GM20431 (cell line): Measurements from ENCODE around the gene PRAME.
"Not testable (repeated sequence)": the region's sequence is repeated elsewhere in the genome, so short reads cannot be mapped to it uniquely, and the experiment has no call there.

Experiments
- in situ Hi-C: fragments of 300-500 bp; cut with MseI, MboI; formaldehyde crosslinking; loops from one replicate; pipeline ENCODE4 v1.15.0; 2020; ENCODE audit warnings: low sequenced_read_pairs; ENCODE audit not compliant: unreplicated experiment

Gene PRAME

DNA sequence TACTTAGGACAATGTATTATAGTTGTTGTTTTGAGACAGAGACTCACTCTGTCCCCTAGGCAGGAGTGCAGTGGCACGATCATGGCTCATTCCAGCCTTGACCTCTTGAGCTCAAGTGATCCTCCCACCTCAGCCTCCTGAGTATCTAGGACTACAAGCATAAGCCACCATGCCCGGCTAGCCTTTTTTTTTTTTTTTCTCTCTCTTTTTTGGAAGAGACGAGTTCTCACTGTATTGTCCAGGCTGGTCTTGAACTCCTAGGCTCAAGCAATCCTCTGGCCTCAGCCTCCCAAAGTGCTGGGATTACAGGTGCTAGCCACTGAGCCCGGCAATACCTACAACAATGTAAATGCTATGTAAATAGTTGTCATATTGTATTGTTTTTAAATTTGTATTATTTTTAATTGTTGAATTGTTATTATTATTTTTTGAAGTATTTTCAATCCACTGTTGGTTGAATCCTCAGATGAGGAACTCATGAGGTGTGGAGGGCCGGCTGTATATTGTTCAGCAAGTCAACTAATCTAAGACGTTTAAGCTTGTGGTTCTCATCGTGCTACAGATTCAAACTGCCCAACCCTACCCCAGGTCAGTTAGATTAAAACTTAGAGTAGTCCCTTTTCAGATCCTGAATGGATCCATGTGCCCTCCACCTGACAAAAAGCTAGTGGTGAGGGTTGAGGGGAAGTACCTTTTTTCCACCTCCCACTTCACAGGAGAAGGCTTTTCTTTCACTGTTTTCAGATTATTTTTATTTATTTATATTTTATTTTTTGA is 27.1 kb downstream of the PRAME start:
- in situ Hi-C loops, result no loop called here

DNA sequence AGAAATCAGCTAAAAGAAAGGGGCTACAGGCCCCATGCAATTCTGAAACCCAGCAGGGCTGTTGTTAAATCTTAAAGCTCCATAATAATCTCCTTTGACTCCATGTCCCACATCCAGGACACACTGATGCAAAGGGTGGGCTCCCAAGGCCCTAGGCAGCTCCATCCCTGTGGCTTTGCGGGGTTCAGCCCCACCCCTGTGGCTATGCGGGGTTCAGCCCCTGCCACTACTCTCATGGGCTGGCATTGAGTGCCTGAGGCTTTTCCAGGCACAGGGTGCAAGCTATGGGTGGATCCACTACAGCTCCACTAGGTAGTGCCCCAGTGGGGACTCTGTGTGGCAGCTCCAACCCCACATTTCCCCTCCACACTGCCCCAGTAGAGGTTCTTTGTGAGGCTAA is 30.3 kb downstream of the PRAME start:
- in situ Hi-C loops, result no loop called here

DNA sequence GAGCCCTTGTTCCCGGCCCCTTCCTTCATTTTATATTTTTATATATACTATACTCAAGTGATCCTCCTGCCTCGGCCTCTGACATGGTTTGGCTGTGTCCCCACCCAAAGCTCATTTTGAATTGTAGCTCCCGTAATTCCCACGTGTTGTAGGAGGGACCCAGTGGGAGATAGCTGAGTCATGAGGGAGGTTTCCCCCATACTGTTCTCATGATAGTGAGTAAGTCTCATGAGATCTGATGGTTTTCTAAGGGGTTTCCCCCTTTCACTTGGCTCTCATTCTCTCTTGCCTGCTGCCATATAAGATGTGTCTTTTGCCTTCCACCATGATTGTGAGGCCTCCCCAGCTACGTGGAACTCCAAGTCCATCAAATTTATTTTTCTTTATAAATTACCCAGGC is 31.8 kb downstream of the PRAME start:
- in situ Hi-C loops, result no loop called here

DNA sequence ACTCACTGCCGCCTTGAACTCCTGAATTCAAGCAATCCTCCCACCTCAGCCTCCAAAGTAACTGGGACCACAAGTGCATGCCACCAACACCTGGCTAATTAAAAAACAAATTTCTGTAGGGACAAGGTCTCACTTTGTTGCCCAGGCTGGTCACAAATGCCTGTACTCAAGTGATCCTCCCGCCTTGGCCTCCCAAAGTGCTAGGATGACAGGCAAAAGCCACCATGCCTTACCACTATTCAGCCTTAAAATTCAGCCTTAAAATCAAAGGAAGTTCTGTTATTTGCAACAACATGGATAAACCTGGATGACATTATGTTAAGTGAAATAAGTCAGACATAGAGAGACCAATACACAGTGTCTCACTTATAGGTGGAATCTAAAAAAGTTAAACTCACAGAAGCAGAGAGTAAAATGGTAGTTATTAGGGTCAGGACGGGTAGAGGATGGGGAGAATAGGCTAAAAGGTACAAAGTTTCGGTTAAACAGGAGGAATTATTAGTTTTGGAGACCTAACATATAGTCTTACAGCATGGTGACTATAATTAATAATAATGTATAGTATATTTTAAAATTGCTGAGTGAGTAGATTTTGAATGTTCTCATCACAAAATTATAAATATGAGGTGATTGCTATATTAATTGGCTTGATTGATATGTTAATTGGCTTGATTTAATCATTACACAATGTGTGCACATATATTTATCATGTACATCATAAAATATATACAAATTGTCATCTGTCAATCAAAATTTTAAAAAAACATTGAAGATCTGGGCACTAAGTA is 32.7 kb downstream of the PRAME start:
- in situ Hi-C loops, result no loop called here

DNA sequence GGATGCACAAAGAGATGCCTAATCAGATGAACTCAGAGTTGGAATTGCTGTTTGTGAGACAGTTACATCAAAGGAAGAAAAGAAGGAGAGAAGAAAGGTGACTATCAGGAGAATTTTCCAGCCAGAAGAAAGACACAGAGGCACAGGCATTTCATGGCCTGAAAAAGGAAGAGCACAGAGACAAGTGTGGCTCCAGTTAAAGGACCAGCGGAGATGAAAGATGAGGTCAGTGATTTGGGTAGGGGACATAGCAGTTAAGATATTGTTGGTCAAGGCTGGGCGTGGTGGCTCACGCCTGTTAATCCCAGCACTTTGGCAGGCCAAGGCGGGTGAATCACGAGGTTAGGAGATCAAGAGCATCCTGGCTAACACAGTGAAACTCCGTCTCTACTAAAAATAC is 35.6 kb downstream of the PRAME start:
- in situ Hi-C loops, result no loop called here

DNA sequence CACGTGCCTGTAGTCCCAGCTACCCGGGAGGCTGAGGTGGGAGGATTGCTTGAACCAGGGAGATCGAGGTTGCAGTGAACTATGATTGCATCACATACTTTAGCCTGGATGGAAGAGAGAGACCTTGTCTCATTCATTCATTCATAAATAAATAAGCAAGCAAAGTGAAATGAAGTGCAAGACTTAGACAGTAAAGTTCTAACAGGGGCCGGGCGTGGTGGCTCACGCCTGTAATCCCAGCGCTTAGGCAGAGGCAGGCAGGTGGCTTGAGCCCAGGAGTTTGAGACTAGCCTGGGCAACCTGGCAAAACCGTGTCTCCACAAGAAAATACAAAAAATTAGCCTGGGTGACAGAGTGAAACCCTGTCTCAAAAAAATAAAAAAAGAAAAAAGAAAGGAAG is 37.4 kb downstream of the PRAME start:
- in situ Hi-C loops, result no loop called here

DNA sequence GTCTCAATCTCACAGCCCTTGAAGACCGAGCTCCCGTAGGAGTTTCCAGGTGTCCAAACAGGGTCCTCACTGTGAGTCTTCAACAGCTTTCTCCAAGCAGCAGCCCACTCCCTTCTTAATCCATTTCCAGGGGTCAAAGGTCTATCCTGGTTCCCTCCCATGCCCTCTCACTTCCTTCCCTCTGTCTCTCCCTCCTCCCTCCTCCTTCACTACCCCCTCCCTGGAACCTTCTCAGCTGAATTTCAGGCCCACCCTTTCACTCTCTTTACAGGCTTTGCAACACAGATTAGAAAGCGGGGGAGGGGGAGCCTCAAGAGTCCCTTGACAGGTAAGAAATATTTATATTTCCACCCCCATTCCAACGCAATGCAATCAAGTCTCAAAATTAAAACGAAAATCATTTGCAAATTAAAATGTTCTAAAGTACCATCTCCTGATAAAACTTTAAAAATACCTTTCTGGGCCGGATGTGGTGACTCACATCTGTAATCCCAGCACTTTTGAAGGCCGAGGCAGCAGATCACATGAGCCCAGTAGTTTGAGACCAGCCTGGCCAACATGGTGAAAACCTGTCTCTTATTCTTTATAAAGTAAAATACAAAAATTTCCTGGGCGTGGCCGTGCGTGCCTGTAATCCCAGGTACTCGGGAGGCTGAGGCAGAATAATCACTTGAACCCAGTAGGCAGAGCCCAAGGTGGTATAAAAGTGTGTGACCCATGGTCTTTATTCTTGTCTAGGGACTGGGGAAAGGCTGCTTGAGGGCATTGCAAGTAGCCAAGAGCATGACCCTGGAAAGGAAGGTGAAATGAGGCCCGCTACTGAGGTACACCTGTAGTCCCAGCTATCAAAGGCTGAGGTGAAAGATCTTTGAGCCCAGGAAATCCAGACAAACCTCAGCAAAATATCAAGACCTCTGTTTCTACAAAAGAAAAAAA is 38.1 kb downstream of the PRAME start:
- in situ Hi-C loops, result no loop called here

DNA sequence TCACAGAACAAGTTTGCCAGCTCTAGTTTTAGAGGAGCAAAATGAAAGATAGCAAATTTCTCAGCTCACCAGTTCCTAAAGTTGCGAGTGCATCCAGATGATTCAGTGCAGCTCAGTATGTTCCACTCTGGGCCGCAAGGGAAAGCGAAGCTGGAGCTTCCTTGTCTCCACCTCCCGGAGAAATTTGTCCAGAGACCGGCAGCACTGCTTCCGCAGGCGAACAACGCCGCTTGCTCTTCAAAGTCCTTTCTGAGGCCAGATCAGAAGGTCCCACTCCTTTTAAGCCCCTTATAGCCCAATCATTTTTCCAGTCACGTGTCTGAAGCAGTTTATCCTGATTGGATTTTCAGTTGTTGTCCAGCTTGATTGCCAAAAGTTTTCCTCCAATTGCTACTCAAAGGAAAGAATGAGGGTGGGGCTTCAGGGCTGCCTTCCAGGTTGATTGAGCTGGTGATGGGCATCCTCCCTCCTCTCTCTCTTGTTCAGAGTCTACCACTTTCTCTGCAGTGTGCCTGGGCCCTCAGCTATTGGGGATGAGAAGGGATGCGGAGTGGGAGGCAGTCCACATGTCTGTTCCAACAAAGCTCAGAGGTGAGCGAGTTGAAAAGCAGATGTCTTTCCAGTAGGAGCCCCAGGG is 38.9 kb downstream of the PRAME start, which contains the start of gene ZNF280A:
Gene ZNF280A (minus strand): TSS at position 251 of the 637 bp plus-strand sequence. CDS start 4,640 bp downstream, outside the sequence.
- in situ Hi-C loops, result no loop called here

DNA sequence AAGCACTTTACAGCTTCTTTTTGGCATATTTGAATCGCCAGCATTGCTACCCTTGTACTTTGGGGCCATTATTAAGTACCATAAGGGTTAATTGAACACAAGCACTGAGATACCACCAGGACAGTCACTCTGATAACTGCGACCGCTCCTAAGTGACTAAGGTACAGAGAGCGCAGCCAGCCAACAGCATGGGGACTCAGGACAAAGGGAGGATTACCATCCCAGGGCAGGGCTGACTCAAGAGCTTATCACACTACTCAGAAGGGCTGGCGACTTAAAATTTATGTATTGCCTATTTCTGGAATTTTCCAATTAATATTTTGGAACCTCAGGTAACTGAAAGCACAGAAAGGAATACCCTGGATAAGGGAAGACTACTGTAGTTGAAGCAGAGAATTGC is 39.5 kb downstream of the PRAME start:
- in situ Hi-C loops, result no loop called here

DNA sequence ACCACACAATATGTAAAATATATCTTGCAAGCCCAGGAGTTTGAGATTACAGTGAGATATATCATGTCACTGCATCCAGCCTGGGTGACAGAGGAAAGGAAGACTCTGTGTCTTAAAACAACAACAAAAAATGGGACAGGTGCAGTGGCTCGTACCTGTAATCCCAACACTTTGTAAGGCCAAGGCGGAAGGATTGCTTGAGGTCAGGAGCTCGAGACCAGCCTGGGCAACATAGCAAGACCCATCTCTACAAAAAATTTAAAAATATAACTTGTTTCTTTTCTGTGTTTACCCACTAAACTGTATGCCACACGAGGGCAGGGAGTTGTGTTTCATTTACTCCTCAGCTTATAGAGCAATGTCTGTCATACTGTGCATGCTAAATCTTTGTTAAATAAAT is 42.1 kb downstream of the PRAME start:
- in situ Hi-C loops, result no loop called here

DNA sequence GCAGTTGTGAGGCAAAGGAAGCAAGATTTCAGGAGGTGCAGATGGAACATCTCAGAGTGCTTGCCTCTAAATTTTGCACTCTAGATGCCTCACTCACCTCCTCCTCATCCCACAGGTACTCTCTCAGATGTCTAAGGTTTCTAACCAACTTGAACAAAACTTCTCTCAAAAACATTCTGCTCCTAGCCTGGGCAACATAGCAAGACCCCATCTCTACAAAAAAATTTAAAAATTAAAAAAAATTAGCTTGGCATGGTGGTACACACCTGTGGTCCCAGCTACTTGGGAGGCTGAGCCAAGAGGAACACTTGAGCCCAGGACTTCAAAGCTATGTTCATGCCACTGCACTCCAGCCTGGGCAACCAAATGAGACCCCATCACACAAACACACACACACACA is 43.2 kb downstream of the PRAME start:
- in situ Hi-C loops, result no loop called here

DNA sequence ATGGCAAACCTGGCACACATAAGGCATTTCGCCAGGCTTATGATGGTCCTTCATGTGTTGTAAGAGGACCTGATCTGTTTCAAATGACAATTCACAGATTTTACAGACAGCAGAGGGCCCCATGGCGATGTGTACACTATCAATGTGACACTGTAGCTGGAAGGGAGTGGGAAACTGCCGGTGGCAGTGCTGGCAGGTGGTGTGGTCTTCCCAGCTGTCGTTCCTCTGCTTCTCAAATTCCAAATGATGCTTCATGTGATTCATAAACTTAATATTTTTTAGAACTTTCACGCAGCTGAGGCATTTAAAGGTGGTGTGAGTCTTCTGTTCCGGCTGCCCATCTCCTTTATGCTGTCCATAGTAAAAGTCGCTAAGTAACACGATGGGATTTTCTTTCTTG is 44.6 kb downstream of the PRAME start:
- in situ Hi-C loops, result not testable (repeated sequence)

DNA sequence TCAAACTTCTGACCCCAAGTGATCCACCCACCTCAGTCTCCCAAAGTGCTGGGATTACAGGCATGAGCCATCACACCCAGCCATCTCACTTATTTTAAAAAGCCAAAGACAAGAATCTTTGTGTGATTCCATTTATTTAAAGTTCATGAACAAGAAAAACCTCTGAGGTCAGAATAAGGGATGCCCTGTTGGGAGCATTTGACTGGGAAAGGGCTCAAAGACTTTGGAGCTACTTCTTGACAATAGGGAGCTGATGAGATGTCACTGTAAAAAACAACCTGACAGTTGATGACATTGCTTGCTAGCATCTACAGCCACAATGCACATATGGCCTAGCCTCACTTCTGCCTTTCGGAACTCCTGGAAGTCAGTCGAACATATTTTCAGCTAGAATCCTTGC is 45.4 kb downstream of the PRAME start:
- in situ Hi-C loops, result no loop called here

DNA sequence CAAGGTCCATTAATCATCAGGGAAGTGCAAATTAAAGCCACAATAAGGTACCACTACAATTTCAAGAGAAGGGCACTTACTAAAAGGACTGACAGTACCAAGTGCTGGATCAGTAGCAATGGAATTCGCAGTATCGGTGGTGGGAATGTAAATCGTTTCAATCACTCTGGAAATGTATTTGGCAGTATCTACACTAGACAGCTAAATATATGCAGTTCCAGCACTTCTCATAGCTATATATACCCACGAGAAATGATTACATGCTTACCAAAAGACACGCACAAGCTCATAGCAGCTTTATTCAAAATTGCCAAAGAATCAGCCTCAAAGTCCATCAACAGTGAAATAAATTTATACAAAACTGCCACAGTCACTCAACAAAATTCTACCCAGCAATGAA is 46.1 kb downstream of the PRAME start:
- in situ Hi-C loops, result no loop called here

DNA sequence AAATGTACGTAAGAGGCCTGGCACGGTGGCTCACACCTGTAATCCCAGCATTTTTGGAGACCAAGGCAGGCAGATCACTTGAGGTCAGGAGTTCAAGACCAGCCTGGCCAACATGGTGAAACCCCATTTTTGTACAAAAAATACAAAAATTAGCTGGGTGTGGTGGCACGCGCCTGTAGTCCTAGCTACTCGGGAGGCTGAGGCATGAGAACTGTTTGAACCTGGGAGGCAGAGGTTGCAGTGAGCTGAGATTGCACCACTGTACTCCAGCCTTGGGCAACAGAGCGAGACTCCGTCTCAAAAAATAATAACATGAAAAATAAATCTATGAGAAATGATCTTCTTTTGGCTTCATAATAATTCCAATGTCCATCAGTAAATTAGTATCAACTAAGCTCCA is 48.2 kb downstream of the PRAME start:
- in situ Hi-C loops, result not testable (repeated sequence)

DNA sequence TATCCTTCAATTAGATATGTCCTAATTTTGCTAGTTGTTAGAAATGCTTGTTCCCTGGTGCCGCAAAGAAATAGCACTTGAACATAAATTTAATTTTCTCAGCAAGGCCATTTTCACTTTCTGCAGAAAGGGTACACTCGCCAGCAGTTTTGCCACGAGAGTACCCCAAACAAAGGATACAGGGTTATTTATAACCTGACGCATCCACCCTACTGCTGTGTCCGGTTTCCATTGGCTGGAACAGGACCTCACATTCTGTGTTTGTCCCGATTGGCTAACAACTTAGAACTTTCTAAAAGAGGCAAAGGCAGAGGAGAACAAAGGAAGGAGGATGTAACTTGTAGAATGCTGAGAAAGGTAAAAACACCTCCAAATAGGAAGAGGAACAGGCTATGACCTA is 49.2 kb downstream of the PRAME start:
- in situ Hi-C loops, result not testable (repeated sequence)

DNA sequence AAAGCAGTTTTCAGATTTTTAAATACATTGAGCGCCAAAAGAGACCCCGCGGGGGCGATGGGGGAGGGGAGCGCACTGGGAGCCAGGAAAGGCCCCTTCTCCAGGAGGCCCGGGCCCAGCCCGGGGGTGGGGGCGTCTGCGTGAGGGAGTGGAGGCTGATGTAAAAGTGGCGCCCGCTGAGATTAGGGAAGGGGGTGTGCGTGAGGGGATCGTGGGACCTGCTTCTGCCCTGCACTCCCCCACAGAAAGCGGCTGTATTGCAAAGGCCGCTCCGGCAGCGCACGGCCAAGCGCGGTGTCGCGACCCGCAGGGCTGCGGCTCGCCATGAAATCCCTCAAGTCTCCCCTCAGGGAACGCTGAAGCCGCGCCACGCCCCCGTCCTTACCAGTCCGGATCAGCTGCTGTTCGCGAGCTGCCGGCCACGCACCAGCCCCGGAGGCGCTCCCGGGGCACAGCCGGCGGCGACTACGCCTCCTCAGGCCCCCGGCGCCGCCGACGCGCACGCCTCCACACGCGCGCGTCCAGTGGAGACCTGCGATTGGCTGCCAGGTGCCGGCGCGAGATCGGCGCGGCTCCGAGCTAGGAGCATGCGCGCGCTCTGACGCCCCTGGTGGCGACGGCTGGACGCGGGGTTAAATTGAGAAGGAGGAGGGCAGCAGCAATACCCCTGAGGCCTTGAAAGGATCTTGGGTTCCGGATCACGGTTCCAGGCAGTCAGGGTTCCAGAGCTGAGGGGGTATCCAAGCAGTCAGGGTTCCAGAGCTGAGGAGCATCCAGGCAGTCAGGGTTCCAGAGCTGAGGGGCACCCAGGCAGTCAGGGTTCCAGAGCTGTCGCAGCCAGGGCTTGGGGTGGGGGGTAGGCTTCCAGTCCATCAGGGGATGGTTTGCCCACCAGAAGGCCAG is 50.5 kb downstream of the PRAME start, which contains the start of gene ZNF280B:
Gene ZNF280B (minus strand): TSS at position 469 of the 903 bp plus-strand sequence. CDS start 19,344 bp downstream, outside the sequence.
- in situ Hi-C loops, result no loop called here

DNA sequence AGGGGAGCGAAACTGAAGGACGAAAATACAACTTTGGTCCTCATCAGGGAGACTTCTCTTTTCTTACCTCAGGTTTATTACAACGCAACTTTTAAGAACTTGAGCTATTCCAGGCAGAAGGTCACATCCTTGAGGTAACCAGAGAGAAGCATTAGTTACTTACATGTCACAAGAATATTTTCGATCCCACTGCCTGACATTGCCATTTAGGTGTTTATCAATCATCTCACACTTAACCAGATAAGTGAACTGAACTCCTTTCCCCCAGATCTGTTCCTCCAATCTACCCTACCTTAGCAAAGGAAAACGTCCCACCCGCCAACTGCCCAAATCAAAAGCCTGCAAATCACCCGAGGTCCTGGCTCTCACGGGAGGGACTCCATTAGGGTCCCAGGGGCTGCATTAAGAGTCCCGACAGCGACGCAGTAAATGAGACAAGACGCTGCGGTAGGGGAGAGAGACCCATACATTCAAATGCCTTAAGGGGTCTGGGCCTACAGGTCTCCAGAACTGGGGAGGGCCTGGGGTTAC is 51.3 kb downstream of the PRAME start:
- in situ Hi-C loops, result no loop called here

DNA sequence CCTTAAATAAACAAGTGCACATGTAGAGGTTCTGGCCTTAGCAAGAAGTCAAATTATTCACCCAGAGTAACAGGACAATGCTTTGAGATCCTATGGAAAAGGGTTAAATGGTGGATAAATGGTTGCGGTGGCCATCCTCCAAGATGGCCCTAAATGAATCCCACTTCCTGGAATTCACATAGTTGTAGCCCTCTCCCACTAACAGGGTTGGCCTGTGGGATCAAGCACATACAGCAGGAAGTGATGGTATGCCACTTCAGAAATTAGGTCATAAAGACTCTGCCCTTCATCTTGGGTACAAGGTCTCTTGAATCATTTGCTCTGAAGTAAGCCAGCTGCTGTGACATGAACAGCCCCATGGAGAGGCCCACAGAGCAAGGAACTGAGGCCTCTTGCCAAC is 52.3 kb downstream of the PRAME start:
- in situ Hi-C loops, result no loop called here
